ACHN (cell line): ENCODE measurements around the gene EGR2.

Source experiments
- DNase-seq: peaks from one replicate; pipeline ENCODE4 v3.0.0-alpha.2; 2015
- in situ Hi-C: cut with HindIII; loops from 2 replicates; pipeline ENCODE4 v1.10.0; 2017; ENCODE audit warnings: low sequenced_read_pairs, low pct_ligation_motif_present, low pct_unique_long_range_greater_than_20kb

EGR2 gene

GRCh38 chr10:62820586-62820985 is 4.4 kb upstream of the EGR2 start:
- in situ Hi-C loops = loop anchor here (25.0 kb wide), 1 partner anchor 208 kb away; no protein-coding TSS in a partner anchor
- no peak for DNase-seq

GRCh38 chr10:62819141-62819920 is 3.2 kb upstream of the EGR2 start:
- in situ Hi-C loops = loop anchor here (25.0 kb wide), 1 partner anchor 207 kb away; no protein-coding TSS in a partner anchor
- DNase-seq = no peak

DNA sequence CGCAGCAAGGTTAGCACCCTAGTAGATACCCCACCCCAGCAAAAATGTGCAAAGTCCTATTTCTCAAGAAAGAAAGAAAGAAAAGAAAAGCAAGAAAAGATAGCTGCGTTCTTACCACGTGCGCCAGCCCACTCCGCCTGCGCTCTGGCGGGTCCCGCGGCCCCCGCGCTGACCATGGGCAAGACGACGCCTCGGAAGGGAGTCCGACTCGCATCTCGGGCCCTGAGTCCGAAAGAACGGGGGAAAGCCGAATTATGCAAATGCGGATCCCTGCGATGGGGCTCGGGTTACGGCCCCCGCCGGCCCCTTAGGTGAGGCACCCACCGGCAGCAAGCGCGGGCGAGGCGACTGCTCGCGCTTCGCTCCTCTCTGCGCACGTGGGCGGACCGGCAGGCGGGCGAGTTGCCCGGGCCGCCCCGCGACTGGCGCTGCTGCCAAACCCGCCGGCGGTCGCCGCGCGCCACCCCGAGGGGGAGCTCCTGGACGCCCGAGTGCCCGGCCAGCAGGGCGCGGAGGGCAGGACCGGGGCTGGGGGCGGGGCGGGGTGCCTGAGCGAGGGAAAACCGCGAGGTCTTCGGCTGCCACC is 2.4 kb upstream of the EGR2 start:
- in situ Hi-C loops = loop anchor here (25.0 kb wide), 1 partner anchor 206 kb away; no protein-coding TSS in a partner anchor
- no peak for DNase-seq

DNA sequence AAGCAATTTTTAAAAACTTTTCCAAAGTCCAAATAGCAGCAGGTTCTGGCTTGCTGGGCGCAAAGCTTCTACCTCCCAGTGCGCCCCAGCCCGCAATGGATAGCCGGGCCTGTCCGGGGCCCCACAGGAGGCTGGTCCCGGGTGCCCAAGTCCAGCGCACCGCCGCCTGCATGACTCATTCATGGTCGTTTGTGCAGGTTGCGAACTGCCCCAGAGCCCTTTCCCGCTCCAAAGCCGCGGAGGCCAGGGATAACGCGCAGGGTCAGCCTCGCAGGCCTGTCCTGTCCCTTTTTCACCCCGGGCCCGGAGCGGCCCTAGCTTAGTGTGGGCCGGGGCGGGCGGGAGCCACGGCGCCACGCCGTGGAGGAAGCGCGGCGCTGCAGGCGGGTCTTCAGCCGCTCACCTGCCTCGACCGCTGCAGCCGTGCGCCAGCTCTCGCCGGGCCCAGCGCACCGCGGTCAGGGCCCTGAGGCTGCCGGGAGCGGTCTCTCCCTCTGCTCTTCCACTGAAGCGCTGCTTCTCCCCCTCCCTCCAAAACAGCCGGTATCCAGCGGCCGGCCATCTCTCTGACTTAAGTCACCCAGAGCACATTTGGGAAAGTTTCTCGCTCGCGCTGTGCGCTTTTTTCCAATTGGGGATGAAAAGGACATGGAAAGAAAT is 1.7 kb upstream of the EGR2 start:
- in situ Hi-C loops = loop anchor here (25.0 kb wide), 1 partner anchor 206 kb away; no protein-coding TSS in a partner anchor
- peak; percentile 81 for DNase-seq

GRCh38 chr10:62817121-62817765 is 1.1 kb upstream of the EGR2 start:
- in situ Hi-C loops = loop anchor here (25.0 kb wide), 1 partner anchor 205 kb away; no protein-coding TSS in a partner anchor
- peak; percentile 20 for DNase-seq

DNA sequence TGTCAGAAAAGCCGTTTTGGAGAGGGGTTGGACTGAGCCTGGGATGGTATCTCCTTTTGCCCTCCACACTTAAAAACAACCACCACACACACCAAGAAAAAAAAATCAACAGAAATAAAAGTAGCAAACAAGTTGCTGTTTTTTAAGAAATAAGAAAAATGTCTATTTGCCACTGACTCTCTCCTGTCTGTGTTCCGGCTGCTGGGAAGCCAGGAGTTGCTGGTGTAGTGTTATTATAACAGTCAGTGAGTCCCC is 163 bp downstream of the EGR2 start:
- in situ Hi-C loops = loop anchor here (25.0 kb wide), 1 partner anchor 204 kb away; no protein-coding TSS in a partner anchor

DNA sequence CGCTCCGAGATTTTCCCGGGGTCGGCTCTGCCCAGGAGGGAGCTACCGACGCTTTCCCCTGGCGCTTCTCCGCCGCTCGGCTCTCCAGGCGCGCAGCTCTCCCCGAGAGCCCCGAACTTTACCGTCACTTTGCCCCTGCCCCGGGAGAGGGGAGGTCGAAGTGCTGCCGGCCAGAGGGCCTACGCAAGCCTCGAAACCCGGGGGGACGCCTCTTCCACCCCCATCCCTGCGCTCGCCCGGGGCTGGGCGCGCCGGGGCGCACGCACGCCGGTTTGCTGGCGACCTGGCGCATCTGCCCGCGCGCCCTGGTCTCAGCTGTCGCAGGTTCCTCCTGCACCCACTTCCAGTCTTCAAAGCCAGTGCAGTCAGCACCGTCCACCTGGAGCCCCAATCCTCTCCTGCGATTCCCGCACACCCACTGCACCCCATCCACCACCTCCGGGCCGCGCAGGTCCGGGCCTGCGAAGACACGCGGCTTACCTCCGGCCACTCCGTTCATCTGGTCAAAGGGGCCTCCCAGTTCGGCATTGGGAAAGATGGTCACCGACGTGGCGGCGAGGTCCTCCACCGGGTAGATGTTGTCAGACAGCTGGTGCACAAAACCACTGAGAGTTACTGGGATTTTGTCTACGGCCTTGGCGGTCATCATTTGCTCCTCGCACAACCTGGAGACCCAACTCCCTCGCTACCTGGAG is 638 bp downstream of the EGR2 start:
- DNase-seq = no peak
- in situ Hi-C loops = loop anchor here (25.0 kb wide), 1 partner anchor 203 kb away; no protein-coding TSS in a partner anchor

More for the DNA sequence above, 163 bp downstream of the EGR2 start:
- DNase-seq = no peak

DNA sequence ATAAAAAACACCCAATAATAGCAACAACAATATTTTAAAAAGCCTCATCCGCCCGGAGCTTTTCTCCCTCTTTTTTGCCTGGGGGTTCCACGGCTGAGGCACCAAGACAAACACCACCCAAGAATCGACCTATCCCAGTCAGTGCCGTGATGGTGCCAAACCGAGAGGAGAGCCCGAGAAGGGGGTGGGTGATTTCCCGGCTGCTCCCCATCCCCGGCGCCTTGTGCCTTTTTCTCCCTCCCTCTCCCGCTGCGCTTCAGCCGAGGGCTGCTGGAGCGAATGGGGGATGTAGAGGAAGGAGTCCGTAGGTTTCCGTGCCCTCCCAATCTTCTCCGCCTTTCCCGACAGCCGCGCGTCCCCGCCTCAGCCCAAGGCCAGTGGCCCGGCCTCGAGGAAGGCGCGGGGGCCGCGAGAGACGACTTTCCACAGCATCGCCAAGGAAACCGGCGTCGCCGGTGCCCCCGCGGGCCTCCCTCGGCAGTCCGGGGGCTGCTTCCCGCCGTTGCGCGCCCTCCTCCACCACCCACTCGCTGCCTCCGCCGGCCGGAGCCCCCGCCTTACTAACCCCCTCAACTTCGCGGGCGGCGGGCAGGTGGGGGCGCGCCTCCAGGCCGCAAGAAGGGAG is 1.3 kb downstream of the EGR2 start:
- DNase-seq = no peak
- in situ Hi-C loops = loop anchor here (25.0 kb wide), 1 partner anchor 203 kb away; no protein-coding TSS in a partner anchor

GRCh38 chr10:62813981-62814380 is 2.2 kb downstream of the EGR2 start:
- in situ Hi-C loops = loop anchor here (25.0 kb wide), 1 partner anchor 202 kb away; no protein-coding TSS in a partner anchor
- DNase-seq = no peak

DNA sequence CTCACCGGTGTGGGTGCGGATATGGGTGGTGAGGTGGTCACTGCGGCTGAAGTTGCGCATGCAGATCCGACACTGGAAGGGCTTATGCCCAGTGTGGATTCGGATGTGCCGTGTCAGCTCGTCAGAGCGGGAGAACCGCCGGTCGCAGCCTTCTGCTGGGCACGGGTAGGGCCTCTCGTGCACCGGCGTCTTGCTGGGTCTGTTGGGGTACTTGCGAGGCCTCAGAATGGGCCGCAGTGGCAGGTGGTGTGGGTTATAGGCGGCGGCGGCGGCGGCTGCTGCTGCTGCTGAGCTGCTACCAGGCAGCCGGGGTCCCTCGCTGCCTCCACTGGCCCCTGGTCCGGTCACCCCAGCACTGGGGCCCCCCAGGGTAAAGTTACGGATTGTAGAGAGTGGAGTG is 2.7 kb downstream of the EGR2 start:
- in situ Hi-C loops = loop anchor here (25.0 kb wide), 1 partner anchor 201 kb away; no protein-coding TSS in a partner anchor
- no peak for DNase-seq

- in situ Hi-C loops = loop anchor here (25.0 kb wide), 1 partner anchor 201 kb away; no protein-coding TSS in a partner anchor
These were observed 3.3 kb downstream of the EGR2 start for GRCh38 chr10:62812672-62813439.

GRCh38 chr10:62811159-62811875 is 4.8 kb downstream of the EGR2 start:
- no peak for DNase-seq
- in situ Hi-C loops = loop anchor here (25.0 kb wide), 1 partner anchor 199 kb away; no protein-coding TSS in a partner anchor

More at GRCh38 chr10:62812672-62813439, 3.3 kb downstream of the EGR2 start:
- no peak for DNase-seq

DNA sequence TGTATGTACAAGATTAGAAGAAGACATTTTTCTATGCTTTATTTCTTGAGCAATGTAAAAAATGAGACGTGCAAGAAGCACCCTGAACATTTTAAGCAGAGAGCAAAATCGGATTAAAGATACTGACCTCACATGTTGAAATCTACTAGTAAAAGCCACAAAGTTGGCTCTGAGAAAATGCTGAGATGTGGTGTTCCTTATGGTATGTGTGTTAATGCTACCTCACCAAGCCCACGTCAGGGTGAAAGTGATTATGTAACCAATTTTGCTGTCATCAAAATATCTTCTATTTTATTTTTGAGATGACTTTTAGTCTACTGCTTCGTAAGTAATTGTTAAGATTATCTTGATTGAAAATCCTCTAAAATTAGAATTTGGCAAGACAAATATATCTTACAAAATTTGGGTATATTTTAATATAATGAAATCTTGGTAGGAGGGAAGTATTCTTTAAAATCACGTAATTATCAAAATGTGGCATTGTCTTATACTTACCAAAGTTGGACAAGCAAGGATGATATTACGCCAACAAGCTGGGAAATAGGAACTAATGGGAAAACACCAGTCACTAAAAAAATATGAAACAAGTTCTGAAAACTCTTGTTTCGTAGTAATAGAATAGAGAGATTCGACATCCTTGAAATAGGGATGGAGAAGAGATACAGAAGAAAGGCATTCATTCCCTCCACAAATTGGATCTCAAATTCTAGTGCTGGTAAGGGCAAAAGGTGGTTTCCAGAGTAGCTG is 5.8 kb downstream of the EGR2 start:
- in situ Hi-C loops = loop anchor here (25.0 kb wide), 1 partner anchor 198 kb away; no protein-coding TSS in a partner anchor
- DNase-seq = no peak

- DNase-seq = no peak
- in situ Hi-C loops = loop anchor here (25.0 kb wide), 1 partner anchor 194 kb away; no protein-coding TSS in a partner anchor
These were observed 9.9 kb downstream of the EGR2 start for GRCh38 chr10:62806251-62806650.

DNA sequence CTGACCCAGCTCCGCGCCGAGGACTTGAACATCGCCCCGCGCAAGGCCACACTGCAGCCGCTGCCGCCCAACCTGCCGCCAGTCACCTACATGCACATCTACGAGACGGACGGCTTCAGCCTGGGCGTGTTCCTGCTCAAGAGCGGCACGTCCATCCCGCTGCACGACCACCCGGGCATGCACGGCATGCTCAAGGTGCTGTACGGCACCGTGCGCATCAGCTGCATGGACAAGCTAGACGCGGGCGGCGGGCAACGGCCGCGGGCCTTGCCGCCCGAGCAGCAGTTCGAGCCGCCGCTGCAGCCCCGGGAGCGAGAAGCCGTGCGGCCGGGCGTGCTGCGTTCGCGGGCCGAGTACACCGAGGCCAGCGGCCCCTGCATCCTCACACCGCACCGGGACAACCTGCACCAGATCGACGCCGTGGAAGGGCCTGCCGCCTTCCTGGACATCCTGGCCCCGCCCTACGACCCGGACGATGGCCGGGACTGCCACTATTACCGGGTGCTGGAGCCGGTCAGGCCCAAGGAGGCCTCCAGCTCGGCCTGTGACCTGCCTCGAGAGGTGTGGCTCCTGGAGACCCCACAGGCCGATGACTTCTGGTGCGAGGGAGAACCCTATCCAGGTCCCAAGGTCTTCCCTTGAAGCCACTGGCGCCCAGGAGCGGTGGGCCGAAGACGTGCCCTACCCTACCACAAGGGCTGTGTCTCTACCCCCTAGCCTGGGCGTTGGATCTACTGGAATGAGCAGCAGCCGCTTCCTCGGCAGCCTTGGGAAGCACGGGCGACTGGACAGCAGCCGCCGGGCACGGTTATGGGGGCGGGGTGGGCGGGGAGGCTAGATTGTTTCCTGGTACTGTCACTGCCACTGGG is 10.7 kb downstream of the EGR2 start:
- in situ Hi-C loops = loop anchor here (25.0 kb wide), 1 partner anchor 193 kb away; no protein-coding TSS in a partner anchor
- peak; percentile 64 for DNase-seq
